GM18907 (cell line): ENCODE measurements around the gene PSMC3.

Source experiments
- ATAC-seq: cut with Tn5 transposase; IDR thresholded peaks from one replicate; pipeline ENCODE4 v1.9.1; 2021; ENCODE audit warnings: mild to moderate bottlenecking, moderate library complexity; ENCODE audit not compliant: unreplicated experiment

The PSMC3 gene

DNA sequence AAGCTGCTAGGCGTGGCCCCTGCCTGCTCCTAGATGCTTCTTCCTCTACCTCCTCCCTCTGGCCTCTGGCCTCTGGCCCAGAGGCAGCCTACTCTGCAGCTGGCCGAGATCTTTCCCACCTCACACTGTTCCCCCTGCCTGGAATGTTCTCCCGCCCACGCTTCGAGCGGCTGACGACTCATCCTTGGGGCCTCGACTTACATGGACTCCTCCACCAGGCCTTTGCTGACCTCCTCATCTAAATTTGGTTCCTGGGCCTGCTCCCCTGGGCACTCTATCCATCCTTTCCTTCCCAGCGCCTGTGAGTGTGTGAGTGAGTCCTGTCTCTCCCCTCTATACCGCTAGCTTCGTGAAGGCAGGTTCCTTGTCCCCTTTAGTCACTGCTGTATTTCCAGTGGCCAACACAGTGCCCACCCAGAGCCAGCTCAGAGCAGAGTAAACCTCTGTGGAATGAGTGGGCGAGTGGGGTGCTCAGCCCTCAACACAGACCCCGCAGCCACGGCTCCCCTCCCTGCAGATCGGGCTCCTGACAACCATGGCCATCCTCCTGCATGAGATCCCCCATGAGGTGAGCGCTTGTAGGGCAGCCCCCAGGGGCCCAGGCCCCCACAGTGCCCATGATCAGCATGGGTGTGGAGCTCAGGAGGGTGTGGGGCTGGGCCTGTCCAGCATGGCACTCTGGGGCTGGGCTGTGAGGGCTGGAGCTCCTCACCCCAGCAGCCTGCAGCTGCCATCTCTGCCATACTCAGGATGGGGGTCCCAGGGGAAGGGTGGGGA is 12.1 kb downstream of the PSMC3 start:
- ATAC-seq: no peak

DNA sequence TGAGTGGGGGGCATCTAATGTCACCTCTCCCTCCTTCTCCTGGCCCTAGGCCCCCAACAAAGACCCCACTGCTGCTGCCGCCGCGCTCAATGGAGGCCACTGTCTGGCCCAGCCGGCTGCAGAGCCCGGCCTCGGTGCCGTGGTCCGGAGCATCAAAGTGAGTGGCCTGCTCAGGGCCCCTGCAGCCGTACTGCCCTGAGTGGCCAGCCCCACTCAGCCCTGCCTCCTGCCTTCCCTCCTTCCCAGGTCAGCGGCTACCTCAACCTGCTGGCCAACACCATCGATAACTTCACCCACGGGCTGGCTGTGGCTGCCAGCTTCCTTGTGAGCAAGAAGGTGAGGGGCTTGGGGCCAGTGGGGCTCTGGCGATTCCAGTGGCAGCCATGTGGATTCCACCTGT is 12.9 kb downstream of the PSMC3 start:
- no peak for ATAC-seq

DNA sequence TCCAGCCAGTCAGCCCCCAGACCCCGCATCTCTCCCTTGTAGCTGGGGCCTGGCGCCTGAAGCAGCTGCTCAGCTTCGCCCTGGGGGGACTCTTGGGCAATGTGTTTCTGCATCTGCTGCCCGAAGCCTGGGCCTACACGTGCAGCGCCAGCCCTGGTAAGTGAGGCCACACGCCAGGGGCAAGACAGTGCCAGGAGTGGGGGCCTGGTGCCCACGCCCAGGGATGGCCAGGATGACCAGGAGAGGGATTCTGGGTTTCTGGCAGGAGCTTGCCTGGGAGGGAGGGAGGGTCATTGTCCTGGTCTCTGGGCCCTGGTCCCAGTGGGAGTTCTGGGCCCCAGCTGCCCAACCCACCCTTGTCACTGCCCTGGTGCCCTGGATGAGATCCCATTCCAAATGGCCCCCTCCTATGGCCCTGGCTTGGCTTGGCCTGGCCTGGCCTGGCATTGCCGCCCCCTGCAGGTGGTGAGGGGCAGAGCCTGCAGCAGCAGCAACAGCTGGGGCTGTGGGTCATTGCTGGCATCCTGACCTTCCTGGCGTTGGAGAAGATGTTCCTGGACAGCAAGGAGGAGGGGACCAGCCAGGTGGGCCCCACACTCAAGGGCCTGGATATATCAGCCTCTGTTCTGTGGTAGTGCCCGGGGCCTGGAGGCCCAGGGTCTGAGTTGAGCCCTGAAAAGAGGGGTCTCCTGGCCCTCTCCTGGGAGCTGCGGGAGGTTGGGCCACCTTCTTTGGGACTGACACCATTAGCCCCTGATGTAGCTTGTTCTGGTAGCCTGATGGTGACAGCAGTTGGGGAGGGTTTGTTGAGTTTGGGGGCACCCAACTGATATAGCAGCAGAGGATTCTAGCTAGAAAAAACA is 14.1 kb downstream of the PSMC3 start:
- ATAC-seq: no peak

DNA sequence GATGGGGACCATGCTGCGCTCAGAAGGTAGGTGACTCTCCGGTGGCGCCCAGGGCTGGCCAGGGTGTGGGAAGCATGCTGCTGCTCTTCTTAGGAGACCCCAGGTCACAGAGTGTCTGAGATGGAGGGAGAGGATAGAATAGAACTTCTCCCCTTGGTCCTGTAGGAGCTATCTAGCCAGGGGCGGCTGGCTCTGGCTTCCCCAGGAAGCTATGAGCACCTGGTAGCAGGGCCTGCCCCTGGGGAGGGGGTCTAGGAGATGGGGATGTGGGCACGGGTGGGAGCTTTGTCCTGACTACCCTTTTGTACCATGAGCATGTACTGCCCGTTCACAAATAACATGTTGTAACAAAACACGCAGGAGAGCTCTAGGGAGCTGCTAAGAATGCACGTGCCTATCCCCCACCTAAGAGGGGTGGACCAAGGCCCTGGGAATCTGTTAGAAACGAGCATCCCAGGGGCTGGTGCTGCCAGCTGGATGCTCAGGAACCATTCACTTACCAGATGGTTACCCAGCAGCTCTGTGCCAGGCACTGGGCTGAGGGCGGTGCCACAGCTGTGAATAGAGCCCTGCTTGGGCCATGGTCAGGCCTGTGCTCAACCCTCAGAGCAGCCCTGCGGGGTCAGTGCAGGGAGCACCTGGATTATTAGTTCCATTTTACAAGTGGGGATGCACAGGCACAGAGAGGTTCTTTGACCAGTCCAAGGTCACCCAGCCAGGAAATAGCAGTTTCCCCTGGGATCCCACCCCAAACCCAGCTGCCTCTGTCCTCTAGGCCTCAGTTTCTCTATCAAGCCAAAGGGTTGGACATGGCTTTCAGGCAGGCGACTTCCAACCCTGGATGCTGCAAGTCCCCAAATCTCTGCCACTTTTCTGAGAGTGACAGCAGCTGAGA is 15.6 kb downstream of the PSMC3 start:
- ATAC-seq: no peak

DNA sequence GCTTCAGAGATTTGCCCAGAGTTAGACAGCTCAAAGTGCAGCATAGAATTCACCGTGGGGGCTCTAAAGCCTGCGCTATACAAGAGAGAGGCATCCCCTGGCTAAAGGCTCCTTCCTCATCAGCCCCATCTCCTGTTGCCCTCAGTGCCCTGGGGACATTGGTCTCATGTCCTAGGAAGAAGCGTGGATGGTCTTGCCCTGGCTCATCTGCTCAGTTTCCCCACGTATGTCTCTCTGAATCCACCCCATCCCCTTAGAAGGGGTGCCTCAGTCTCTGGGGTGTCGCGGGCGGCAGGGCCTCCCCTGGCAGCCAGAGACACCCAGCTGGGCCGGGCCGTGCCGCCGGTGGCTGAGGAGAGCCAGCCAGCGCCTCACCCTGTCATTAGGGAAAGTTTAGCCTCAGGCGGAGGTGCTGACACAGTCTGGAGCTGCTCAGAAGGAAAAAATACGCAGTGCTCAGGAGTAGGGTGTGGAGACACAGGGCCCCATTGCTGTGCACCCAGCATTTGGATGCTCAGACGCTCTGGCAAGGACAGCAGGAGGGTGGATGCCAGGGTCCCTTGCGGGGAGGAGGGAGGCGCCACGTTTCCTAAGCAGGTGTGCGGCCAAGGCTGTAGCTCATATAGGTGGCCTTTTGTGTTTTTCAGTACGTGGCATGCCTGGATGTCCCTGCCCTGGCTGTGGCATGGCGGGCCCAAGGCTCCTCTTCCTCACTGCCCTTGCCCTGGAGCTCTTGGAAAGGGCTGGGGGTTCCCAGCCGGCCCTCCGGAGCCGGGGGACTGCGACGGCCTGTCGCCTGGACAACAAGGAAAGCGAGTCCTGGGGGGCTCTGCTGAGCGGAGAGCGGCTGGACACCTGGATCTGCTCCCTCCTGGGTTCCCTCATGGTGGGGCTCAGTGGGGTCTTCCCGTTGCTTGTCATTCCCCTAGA is 16.5 kb downstream of the PSMC3 start:
- ATAC-seq: no peak

DNA sequence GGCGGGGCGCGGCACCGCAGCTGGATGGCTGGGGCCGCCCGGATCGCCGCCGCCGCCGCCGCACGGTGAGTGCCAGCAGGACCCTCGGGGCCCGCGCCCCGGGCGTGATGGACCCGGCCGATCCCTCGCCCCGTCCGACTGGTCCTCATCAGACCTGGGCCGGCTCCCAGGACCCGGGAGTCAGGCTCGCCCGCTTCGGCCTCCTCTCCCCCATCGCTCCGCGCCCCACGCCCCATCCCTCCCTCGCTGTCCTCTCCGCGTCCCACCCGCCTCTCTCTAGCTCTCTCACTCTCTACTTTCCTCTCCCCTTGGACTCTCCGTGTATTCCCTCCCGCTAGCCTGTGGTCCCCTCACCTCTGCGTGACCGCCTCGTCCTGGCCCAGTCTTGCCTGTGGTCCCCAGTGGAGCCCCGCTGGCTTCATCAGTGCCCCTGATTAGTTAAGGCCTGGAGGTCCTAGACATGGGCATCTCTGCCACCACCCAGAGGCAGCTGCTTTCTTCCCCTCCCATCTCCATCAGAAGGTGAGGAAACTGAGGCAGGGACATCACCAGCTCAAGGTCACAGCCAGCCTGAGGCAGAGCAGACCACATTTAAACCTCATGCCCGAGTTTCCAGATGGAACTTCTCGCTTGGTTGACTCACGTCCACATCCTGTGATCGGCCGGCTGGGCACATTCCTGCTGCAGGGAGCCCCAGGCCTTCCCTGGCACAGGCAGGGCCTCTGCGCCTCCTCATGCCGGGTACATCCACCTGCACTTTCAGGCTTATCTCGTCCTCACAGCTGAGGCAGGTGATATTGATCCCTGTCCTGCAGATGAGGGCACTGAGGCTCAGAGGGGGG is 17.4 kb downstream of the PSMC3 start:
- no peak for ATAC-seq

DNA sequence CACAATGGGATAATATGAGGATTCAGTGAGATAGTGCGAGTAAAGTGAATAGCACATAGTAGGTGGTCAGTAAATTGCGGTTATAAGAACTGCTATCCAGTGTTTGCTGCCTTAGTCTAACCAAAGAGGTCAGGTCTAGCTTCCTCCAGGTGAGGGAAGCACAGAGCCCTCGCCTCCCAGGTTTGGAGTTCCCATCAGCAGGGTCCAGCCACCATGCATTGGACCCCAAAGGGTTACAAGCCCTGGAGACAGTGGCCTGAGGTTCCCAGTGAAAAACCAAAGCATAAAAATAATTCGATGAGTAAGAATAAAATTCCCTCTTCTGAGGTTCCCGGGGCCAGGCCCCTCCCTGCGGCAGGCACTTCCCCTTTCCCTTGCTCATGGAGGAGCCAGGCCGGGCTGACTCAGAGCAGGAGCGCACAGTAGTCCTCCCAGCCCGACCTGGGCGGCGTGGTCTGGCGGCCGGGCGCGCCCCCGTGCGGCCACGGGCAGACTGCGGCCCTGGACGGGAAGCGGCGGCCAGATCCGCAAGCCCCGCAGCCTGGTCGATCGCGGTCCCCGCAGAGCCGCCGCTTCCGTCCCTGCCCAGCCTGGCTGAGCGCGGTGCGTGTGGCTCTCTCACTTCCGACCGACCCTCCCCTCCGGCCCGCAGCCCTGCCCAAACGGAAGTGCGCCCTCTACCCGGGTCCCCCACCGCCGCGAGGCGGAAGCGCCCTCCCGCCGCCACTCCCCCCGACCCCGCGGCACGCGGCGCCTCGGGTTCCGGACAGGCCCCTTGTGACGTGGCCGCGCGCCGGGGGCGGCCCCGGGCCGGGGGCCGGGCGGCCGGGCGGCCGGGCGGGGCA is 18.3 kb downstream of the PSMC3 start, which contains the start of gene SLC39A13:
SLC39A13 (plus strand) TSS at position 845 of the 845 bp plus-strand sequence. CDS start 1,505 bp downstream, outside the sequence.
- ATAC-seq: peak; percentile 87

DNA sequence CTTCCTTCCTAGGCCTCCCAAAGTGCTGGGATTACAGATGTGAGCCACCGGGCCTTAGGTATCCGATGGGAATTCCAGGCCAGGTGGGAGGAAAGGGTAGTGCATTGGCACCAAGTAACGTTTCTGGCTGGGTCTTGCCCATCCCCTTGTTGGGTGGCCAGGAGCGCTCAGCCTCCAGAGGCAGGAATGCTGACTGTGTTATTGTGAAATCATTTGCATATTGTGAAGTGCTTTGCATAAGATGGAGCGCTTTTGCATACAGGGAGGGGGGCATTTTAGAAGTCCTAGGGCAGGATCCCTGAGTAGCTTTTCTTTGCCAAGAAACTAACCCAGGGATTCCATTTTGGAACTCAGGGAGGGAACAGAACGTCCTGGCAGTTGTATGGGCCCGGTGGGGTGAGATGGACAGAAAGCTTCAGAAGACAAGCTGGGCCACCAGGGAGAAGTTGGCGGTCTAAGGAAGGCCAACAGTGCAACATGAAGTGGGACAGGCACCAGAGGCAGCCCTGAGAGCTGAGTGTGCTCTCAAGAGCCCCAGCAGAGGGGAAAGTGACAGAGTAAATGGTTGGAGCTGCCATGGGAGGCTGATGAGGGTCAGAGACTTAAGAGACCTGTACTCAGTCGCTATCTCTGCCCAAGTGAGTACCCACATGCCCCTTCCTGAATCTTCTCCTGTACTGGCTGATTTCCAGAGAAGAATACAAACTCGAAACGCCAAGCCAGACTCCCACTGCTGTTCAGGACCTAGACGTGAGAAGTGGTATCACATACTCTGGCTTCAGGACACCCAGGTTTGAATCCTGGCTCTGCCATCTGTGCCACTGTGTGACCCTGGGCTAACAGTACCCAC is 19.1 kb downstream of the PSMC3 start:
- no peak for ATAC-seq

DNA sequence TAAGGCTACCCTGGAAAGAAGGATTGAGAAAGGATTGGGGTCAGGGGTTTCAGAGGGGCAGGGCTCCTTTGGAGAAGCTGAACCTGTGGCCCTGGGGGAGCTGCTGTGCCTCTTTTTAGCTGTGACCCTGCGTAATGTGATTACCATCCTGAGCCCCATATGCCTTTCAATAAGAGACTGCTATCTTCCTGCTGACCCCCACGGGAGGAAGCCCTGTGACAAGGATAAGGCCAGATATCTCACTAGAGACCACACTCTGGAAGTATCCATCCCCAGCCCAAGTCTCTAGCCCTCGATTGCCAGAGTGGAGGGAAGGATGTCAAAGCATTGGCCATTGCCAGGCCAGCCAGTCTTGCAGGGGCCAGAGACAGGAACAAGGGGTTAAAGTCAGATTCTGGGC is 22.7 kb downstream of the PSMC3 start:
- ATAC-seq: no peak

DNA sequence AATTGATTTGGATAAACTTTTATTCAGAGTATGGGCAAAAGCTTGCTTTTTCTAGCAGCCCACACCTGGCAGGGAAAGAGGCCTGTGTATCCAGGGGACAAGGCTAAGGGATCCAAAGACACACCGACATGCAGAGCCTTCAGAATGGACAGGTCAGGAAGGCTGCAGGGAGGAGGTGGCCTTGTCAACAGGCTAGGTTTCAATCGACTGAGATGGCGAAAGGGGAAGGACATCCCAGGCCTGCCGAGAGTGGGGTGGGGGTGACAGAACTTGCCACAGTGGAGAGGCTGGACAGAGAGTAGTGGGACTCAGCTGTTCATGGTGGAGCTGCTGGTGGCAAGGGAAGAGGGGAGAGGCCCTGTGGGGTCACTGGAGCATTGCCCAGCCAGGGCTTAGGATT is 23.1 kb downstream of the PSMC3 start:
- no peak for ATAC-seq

DNA sequence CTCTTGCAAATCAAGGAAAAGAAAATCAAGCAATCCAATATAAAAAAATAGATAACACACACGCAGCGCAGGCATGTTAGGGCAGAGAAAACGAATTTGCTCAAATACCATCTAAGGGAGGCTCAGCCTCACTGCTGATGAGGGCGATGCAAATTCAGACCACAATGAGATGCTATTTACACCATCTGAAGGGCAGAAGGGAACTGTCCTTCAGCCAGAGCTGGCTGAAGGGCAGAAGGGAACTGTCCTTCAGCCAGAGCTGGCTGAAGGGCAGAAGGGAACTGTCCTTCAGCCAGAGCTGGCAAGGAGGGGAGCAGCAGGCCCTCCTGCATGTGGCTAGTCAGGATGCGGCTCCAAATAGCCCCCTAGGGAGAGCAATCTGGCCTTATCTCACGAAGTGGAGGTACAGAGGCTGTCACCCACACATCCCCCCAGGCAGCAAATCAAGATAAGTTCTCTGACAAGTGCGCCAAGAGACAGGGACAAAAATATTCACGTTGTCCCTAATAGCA is 25.4 kb downstream of the PSMC3 start:
- peak; percentile 70 for ATAC-seq

DNA sequence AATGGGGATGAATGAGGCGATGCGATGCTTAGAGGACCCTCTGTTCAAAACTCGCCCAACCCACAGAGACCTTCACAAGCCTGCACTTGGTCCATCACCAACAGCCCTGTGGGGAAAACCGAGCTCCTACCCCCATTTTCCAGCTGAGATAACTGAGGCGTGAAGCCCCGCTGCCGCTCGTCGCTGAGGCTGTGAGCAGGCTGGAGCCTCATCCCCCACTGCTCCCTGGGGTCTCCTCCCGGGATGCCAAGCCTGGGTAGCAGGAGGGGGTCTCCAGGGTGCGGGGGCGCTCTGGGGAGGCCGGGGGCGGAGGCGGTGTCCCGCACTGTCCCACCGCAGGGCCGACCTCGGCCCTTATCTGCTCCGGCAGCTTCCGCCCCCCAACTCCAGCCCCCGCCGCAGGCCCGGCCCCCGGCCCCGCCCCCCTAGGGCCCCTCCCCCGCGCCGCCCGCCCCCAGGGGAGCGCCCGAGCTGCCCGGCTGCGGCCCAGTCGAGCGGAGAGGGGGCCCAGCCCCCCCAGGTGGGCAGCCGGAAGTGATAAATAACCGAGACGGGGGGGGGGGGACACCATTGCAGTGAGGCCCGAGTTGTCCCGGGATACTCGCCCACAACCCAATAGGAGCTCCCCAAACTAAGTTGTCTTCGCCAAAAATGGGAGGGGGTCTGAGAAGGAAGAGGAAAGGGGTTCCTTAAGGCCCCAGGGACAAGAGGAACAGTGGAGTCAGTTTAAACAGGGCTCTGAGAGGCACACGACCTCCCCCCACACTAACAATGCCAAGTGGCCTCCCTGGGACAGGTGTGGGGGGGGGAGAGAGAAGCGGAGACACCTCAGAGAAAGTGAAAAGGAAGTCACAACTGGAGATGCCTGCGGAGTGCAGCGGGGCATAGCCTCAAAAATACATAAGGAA is 26.1 kb downstream of the PSMC3 start:
- peak; percentile 51 for ATAC-seq

DNA sequence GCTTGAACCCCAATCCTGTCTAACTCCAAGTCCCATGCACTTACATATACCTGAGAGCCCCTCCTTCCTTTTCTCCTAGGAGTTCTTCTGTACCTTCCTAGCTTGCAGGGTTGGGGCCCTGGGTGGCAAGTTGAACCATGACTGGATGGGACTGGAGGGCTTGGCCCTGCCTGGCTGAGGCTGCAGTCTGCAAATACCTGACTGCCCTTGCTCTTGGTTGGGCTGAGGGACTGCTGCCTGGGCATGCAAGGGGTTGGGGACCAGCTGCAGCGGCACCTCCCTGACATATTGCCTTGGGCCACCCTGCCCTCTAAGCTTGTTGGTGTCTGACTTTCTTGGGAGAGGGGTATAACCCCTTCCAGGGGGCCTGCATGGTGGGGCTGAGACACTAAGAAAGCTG is 27.7 kb downstream of the PSMC3 start:
- no peak for ATAC-seq

DNA sequence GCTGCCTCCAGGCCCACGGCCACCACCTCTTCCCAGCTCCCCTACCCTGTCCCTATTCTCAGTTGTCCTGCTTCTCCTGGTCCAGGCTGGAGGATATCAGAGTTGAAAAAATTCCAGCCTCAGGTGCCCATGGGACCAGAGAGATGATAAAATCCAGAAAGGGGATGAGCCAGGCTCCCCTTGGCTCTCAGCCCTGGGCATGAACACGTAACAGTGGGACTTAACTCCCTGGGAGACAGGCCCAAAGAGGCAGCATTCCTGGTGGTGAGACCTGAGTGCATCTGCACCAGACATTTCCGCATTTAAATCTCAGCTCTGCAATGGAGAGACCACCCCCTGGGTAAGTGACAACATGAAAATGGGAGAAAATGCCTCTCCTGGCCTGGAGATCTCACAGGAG is 28.2 kb downstream of the PSMC3 start:
- ATAC-seq: no peak

DNA sequence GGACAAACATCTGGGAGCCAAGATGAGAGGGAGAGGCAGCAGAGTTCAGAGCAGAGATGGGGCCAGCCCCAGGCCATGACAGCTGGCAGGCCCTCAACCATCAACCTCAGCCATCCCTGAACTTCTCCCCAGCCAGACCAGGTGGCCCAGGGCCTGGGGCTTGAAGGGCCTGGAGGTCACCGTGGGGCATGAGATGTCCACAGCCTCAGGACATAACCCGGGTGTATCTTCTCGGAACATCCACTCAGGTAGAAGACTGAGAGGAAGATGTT is 30.3 kb downstream of the PSMC3 start:
- ATAC-seq: no peak
